HG03378 (cell line): ENCODE measurements around the gene STT3B.
A peak's percentile ranks its signal among the peaks of the same experiment; 100 is the strongest.

ENCODE experiments used
- ATAC-seq: cut with Tn5 transposase; IDR thresholded peaks from one replicate; pipeline ENCODE4 v1.9.1; 2021; ENCODE audit warnings: mild to moderate bottlenecking, moderate library complexity; ENCODE audit not compliant: unreplicated experiment

STT3B gene

GRCh38 chr3:31516757-31517156 is 16.0 kb upstream of the STT3B start:
- no peak for ATAC-seq

- ATAC-seq, result no peak
Observed at GRCh38 chr3:31521468-31521867, 11.3 kb upstream of the STT3B start.

- ATAC-seq, result peak; percentile 85
Observed at GRCh38 chr3:31522152-31522551, 10.6 kb upstream of the STT3B start.

GRCh38 chr3:31523543-31523942 is 9.2 kb upstream of the STT3B start:
- no peak for ATAC-seq

GRCh38 chr3:31525532-31525931 is 7.2 kb upstream of the STT3B start:
- no peak for ATAC-seq

- no peak for ATAC-seq
Observed at GRCh38 chr3:31529421-31529820, 3.3 kb upstream of the STT3B start.

GRCh38 chr3:31530039-31530959 is 2.4 kb upstream of the STT3B start:
- no peak for ATAC-seq

GRCh38 chr3:31530960-31531335 is 1.8 kb upstream of the STT3B start:
- ATAC-seq, result no peak

- no peak for ATAC-seq
Observed at GRCh38 chr3:31531452-31531991, 1.2 kb upstream of the STT3B start.

GRCh38 chr3:31531992-31532586 is 636 bp upstream of the STT3B start:
- peak; percentile 75 for ATAC-seq

GRCh38 chr3:31533169-31534064 is 692 bp downstream of the STT3B start:
- ATAC-seq, result peak; percentile 1

GRCh38 chr3:31534065-31534425 is 1.3 kb downstream of the STT3B start:
- no peak for ATAC-seq

GRCh38 chr3:31536497-31536896 is 3.8 kb downstream of the STT3B start:
- ATAC-seq, result no peak

GRCh38 chr3:31538801-31539200 is 6.1 kb downstream of the STT3B start:
- no peak for ATAC-seq

- no peak for ATAC-seq
Observed at GRCh38 chr3:31539275-31539674, 6.5 kb downstream of the STT3B start.

GRCh38 chr3:31541089-31541488 is 8.4 kb downstream of the STT3B start:
- ATAC-seq, result no peak

GRCh38 chr3:31542246-31542645 is 9.5 kb downstream of the STT3B start:
- no peak for ATAC-seq

- ATAC-seq, result no peak
Observed at GRCh38 chr3:31543375-31543774, 10.7 kb downstream of the STT3B start.

GRCh38 chr3:31544634-31545033 is 11.9 kb downstream of the STT3B start:
- ATAC-seq, result no peak

GRCh38 chr3:31546162-31546561 is 13.4 kb downstream of the STT3B start:
- ATAC-seq, result no peak

GRCh38 chr3:31546725-31547124 is 14.0 kb downstream of the STT3B start:
- ATAC-seq, result no peak
